ENCODE data around the gene FRMD4A.

GRCh38 chr10:14077430-14077829 is 253.3 kb downstream of the FRMD4A start:
- TF ChIP-seq CTCF (IDR thresholded peaks at IDR 0.05; ENCODE audit: borderline replicate concordance, extremely low read depth, low read length, poor library complexity, severe bottlenecking) (no peak), EZH2 (IDR thresholded peaks at IDR 0.05; ENCODE audit: borderline replicate concordance, low read depth, low read length, severe bottlenecking) (no peak)
